GM12865 (cell line): ENCODE measurements around the gene EFR3B.
"Not testable (repeated sequence)": the region's sequence is repeated elsewhere in the genome, so short reads cannot be mapped to it uniquely, and the experiment has no call there.

Source experiments
- DNase-seq: peaks from one replicate; pipeline ENCODE4 v3.0.0; 2010; ENCODE audit warnings: low read depth
- H3K4me3 ChIP-seq: 2 replicates; pipeline ENCODE4 v1.5.1; 2011; ENCODE audit warnings: mild to moderate bottlenecking, low read depth, low read length, control low read depth
- TF ChIP-seq, protein P1 (sequence below): IDR thresholded peaks from 2 replicates; pipeline ENCODE4 v1.5.1; 2011; ENCODE audit warnings: low read length, control low read depth, low read depth, inconsistent platforms; ENCODE audit not compliant: insufficient read depth; ENCODE audit errors: missing control alignments

EFR3B gene

DNA sequence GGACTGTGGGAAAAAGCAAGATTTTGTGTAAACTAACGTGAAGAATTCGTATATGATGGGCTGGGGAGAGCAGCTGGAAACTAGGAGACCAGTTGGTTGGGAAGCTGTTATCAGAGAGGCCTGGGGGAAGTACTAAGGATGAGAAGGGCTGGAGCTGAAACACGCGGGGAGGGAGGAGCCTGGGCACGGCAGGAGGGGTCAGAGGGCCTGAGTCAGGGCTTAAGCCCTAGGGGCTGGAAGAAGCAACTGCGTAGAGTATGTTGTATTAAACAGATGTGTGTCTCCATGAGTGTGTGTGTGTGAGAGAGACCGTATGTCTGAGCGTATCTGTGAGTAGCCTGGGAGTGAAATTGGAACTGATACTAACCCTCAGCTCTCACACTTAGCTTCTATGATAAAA, 118.1 kb downstream of the EFR3B start:
- no peak for DNase-seq
- TF ChIP-seq, protein P1, sequence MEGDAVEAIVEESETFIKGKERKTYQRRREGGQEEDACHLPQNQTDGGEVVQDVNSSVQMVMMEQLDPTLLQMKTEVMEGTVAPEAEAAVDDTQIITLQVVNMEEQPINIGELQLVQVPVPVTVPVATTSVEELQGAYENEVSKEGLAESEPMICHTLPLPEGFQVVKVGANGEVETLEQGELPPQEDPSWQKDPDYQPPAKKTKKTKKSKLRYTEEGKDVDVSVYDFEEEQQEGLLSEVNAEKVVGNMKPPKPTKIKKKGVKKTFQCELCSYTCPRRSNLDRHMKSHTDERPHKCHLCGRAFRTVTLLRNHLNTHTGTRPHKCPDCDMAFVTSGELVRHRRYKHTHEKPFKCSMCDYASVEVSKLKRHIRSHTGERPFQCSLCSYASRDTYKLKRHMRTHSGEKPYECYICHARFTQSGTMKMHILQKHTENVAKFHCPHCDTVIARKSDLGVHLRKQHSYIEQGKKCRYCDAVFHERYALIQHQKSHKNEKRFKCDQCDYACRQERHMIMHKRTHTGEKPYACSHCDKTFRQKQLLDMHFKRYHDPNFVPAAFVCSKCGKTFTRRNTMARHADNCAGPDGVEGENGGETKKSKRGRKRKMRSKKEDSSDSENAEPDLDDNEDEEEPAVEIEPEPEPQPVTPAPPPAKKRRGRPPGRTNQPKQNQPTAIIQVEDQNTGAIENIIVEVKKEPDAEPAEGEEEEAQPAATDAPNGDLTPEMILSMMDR = no peak
- no peak overlapping the region for H3K4me3 ChIP-seq

DNA sequence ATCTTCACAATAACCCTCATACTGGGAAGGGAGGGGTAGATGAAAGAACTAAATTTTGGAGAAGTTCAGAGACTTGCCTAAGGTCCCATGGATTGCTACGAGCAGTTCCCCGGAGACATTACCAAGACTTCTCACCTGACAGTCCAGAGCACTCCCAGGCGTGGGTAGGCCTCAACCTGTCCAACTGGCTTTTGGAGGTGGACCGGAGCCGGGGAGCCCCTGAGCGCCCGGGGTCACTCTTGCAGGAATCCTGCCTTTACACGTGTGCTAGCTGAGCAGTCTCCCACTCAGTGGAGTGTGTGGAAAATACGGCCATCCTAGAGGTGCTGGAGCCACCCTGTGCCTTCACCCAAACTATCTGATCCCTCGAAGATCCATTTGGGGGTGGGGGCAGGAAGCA, 118.5 kb downstream of the EFR3B start:
- H3K4me3 ChIP-seq = no peak overlapping the region
- no peak for DNase-seq
- TF ChIP-seq, protein P1 = no peak

DNA sequence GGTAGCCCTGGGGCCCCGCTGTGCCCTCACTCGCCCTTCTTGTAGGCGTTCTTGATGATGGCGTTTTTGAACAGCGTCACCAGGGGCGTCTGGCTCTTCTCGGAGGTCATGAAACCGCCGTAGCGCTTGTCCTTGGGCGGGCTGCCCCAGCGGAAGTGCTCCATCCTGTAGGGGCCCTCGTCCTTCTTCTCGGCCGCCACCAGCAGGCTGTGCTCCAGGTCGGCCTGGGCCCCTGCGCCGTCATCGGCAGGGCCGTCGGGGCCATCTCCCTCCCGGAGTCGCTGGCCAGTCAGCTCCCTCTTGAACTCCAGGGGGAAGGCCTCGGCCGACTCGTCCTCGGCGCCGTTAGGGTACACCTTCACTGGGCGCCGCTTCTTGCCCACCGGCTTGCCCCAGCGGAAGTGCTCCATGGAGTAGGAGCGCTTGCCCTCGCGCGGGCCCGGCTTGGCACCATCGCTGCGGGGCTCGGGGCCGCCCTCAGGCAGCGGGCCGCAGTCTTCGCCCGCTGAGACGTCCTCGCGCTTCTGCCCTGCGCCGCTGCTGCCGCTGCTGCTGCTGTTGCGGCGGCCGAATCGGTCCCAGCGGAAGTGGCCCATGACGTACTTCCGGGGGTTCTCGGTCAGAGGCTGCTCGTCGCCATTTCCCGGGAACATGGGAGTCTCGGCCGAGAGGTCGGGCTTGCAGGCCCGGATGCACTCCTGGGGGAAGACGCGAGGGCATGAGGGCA, 119.3 kb downstream of the EFR3B start:
- TF ChIP-seq, protein P1 = no peak

DNA sequence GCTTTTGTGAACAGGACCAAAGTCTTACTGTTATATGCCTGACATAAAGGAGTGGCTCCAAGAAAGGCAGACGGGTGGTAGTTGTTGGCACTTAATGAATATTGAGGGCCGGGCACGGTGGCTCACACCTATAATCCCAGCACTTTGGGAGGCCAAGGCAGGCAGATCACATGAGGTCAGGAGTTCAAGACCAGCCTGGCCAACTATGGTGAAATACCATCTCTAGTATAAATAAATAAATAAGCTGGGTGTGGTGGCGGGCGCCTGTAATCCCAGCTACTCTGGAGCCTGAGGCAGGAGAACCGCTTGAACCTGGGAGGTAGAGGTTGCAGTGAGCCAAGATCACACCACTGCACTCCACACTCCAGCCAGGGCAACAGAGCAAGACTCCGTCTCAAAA, 120.2 kb downstream of the EFR3B start:
- not testable (repeated sequence) for DNase-seq, H3K4me3 ChIP-seq

More for the DNA sequence above, 119.3 kb downstream of the EFR3B start:
- DNase-seq = no peak
- H3K4me3 ChIP-seq = no peak overlapping the region

DNA sequence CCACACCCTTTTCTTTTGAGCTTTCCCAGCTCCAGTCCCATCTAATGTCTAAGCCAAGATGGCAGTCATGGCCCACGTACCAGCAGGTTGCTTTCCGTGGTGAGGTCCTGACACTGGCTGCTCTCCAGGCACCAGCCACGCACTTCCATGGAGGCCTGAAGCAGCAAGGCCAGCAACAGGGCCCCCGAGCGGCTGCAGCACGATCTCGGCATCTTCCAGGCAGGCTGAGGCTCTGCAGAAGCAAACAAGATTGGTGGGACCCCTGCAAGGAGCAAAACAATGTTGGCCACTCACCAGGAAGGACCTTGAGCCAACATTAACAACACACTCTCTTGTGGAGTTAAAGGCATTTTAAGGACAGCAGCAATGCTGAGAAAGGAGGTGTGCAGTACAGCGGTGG, 122.7 kb downstream of the EFR3B start:
- TF ChIP-seq, protein P1 = no peak
- no peak overlapping the region for H3K4me3 ChIP-seq
- DNase-seq = no peak

DNA sequence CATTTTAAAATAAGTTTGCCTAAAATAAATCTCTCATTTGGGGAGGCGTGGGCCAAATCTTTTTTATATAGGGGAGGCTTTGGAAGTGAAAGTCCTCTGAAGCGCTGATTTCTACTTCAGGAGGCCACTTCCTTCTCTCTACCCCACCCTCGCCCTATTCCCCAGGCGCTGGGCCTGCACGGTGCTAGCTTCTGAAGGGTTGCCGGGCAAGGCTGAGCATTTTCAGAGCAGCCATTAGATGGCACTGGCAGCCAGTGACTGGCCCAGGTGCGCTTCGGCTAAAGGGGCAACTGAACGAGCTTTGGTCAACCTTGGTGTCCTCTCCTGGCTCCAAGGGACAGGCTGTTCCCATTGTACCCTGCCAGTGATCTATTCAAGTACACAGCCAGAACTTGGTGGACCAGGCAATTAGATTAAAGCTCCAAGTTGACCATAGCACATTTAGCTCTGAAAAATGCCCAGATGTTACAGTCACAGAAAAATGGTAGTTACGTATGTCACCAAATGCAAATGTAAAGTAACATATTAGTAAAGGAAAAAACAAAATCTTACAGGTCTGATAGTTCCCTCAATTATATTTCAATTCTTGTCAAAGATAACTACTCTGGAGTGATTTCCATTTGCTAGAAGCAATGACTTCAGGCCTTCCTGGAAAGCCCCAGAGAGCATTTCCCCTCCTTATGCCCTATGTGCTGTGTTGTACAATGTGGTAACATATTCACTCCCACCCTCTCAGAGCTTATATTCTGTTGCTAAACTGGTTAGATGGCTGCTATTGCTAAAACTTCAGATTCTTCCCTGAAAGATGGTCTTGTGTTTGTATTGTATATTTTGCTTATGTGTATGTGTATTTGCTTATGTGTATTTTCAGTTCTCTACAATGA, 124.4 kb downstream of the EFR3B start:
- H3K4me3 ChIP-seq = no peak overlapping the region
- TF ChIP-seq, protein P1 = peak; percentile 54
- DNase-seq = peak; percentile 75

DNA sequence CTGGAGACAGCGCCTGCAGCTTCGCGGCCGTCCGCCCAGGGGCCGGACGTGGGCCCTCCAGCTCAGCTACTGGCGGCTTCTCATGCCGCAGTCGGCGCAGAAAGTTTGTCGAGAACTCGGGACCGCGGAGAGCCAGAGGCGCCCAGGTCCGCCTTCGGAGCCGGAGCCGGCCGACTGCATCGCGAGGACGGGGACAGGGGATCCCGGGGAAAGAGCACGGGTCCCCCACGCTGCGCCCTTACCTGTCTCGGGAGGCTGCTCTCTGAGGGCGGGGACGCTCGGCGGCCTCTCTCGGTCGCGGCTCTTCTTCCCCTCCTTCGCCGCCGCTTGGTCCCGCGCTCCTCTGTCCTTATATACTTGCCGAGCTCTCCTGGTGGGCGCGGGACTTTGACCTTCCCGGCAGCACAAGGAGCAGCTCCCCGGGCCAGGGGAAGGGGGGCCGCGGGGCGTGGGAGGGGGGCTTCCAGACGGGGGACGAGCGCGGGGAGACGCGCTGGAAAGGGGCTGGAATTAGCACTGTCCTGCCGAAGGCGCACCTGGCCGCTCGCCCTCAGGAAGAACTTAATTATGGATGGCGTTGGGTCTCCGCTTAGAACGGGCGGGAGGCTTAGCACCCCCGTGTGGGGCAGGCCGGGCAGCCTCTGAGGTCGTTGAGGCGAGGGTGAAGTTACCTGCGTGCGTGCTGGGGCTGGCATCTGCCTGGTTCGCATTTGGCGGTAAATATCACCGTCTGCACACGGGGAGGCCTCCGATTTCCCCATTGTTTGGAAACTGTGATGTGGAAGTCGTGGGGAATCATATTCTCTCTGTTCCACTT, 126.6 kb downstream of the EFR3B start, which contains the start of gene POMC:
Gene POMC (minus strand): TSS at position 325 of the 817 bp plus-strand sequence. CDS start 3,808 bp downstream, outside the sequence.
- peak; percentile 34 for DNase-seq
- TF ChIP-seq, protein P1 = no peak
- H3K4me3 ChIP-seq = peak within 1 kb of the TSS; percentile 36
